Measurements from ENCODE around the gene LRRC1.

DNA sequence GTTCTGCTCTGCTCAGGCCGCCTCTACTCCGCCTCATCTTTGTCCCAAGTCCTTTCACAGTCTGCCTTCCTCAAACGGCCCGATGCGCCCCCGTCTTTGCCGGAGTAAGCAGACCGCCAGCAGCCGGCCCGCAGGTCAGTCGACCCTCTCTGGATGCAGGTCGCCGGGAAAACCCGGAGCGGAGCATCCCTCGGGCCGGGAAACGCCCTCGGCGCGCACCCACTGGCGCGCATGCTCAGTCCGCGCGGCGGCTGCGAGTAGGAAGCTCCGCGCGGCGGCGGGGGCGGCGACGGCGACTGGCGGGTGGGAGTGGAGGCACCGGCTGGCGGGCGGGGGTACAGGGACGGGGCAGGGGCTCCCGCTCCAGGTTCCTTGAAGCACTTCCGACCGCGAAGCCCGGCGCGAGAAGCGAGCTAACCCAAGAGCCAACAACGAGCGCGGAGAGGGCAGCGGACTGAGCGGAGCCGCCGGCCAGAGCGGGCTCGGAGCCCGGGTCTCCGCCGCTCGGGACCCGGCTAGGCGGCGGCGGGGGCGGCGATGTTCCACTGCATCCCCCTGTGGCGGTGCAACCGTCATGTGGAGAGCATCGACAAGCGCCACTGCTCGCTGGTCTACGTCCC is at the start of gene LRRC1:
- TF ChIP-seq, protein P1, sequence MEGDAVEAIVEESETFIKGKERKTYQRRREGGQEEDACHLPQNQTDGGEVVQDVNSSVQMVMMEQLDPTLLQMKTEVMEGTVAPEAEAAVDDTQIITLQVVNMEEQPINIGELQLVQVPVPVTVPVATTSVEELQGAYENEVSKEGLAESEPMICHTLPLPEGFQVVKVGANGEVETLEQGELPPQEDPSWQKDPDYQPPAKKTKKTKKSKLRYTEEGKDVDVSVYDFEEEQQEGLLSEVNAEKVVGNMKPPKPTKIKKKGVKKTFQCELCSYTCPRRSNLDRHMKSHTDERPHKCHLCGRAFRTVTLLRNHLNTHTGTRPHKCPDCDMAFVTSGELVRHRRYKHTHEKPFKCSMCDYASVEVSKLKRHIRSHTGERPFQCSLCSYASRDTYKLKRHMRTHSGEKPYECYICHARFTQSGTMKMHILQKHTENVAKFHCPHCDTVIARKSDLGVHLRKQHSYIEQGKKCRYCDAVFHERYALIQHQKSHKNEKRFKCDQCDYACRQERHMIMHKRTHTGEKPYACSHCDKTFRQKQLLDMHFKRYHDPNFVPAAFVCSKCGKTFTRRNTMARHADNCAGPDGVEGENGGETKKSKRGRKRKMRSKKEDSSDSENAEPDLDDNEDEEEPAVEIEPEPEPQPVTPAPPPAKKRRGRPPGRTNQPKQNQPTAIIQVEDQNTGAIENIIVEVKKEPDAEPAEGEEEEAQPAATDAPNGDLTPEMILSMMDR (IDR thresholded peaks at IDR 0.05): no peak
- peak in 1 of 4 donors; percentile 52 for TF ChIP-seq POLR2A (IDR thresholded peaks at IDR 0.05)
